ENCODE data around the gene CEP83.

CEP83 gene

GRCh38 chr12:94304566-94305061 lies 155.1 kb downstream of the CEP83 start:
- DNase-seq, result no peak

- no peak for DNase-seq
These were observed 155.7 kb downstream of the CEP83 start for GRCh38 chr12:94304012-94304411.

DNA sequence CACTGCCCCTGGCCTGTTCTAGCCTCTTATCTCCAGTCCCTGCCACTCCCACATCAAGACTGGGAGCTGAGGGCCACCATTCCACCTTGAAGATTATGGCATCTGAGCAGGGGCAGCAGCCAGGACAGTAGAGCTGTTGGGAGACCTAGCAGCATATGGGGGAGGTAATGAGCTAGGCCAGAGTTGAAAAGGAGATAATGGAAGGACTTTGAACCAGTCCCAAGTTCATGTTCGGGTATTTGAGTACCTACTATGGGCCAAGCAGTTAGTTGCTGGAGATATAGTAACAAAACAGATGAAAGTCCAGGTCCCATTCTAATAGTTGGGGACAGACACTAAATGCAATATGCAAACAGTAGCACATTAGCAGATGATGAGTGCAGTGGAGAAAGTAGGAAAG lies 159.8 kb downstream of the CEP83 start:
- no peak for DNase-seq

DNA sequence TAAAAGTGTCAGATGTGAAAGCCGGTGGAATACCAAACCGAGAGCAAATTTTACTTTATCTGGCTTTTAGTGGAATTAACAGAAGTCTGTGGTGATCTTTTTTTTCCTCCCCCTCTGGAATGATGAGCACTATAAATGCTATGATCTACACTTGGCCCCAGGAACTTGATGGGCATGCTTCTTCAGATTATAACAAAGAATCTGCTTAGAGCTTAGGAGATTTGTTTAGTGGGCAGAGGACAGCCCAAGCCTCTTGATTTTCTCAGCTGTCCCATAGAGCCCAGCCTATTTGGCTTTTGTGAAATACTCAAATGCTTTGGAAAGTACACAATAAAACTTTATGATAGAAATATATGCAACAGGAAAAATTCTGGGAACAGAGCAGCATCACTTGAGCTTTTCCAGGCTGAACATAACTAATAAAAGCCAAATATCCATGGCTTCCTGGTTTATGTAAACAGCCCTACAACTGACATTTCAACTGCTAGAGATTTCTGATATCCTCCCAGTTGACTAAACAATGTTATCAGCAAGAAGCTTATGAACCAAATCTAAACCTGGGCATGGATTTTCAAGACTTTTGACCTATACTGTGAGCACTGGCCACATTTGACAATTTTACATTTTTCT lies 161.7 kb downstream of the CEP83 start:
- DNase-seq, result no peak

GRCh38 chr12:94297096-94297699 lies 162.5 kb downstream of the CEP83 start:
- DNase-seq, result no peak

DNA sequence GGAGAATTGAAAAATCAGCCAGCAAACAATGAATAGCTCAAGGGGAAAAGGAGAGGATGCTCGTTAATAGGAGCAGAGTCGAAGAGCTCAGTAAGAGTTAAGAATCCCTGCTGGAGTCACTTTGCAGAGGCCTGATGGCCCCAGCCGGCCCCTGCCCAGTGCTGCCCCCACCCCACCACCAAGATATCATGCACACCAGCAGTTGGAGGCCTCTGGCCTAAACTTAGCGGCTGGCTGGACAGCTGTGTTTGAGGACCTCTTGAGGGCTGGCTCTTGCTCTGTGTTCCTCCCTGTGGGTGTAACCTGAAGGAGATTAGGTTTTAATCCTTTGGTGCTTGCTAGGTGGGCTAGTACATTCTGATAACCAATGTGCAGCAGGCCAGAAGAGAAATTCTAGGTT lies 169.3 kb downstream of the CEP83 start:
- DNase-seq, result peak; percentile 35

DNA sequence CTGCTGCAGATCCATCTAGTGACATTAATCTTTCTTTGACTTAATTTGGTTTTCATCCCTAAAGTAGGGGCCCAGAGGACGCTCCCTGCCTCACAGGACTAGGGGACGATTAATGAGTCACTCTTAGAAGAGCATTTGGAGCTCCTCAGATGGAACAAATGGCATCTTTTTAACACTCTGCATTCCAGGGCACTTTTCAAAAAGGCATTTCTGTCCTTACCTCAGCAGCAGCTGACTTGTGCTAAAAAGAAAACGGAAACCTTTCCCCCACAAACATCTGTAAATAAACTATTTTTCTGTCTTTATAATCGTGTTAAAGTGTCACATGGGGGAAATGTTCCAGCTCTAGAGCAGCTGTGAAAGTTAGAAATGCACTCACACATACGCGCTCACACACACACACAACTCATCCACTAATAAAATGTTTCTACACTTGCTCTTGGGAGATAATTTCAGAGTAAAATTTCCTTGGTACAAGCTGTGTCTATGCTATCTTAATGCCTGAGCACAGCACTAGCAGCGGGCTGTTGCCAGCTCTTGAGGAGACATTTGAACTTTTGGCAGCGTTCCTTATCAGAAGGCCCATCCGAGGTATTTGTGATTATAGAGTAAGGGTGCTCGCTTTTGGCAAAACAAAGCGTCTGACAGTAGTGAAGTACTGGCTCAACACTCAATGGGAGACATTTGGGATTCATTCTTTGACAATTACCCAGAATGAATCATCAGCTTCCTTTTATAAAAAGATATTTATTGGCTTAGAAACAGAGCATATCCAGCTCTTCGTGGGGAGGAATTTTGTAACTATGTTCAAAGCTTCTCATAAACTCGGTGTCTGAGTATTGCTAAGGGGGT lies 170.0 kb downstream of the CEP83 start:
- no peak for DNase-seq

GRCh38 chr12:94287245-94287628 lies 172.4 kb downstream of the CEP83 start:
- no peak for DNase-seq

DNA sequence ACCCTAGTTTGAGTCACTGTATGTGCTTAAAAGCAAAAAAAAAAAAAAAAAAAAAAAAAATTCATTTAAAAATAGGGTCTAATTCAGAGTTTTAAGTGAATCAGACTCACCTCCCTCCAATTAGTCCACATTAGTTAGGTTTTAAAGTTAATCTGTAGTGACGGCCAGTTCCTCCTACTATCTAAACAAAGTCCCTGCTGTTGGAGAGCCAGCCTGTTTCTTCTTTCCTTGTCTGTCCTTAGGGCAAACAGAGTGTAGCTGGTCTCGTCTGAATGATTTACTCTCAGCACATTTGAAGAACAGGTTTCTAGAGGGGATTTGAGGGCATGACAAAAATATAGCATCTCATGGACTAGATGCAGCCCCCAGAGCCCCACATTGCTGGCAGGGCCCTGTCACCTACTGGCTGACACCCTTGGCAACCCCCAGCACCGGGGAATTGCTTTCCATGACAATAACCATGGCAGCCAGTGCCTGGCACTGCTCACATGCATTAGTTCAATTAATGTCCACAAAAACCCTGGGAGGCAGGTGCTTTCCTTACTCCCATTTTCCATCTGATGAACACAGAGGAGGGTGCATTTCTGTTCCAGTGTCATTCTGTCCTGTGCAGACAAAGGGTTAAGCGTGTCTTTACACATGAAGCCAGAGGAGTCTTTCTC lies 173.0 kb downstream of the CEP83 start:
- DNase-seq, result no peak

DNA sequence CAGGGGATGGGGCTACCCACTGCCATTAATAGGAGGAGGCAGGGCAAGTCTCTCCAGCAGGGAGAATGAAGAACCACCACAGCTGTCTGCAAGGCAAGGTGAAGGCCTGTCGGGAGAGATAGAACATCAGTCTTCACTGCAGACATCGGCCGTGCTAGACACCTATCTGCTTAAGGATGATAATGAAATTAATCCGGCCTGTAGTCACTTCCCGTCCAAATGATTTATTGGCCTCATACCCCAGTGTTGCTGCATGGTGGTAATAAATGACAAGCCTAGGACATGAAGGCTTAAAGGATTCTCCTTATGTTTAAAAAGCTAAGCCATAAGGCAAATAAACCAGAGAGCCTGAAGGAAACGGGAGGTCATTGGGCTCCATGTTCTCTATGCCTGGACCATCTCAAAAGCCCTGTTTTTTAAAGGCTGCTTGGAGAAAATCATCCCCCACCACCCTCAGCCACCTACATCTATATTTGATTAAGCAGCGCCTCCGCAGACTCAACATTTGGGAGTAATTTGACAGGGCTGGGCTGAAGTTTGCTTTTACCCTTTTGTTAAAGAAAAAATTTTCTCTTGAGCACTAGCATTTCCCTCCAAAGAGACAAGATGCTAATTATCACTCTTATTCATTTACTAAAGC lies 173.6 kb downstream of the CEP83 start:
- no peak for DNase-seq

DNA sequence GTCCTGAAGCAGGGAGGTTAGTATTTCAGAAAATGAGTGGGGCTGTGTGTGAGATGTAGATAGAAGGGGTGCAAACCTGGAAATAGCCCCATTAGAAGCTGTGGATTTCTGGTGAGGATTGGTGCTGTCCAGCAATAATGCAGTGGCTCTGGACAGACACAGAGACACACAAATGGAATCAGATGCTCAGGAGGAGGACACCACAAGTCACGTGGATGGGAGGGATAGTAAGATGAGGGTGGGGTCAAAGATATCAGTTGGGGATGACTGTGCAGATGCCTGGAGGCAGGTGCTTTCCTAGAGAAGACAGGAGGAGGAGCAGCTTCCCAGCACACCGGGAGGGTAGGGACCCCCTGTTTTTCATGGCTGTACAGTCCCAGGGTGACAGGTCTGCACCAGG lies 174.8 kb downstream of the CEP83 start:
- DNase-seq, result no peak

DNA sequence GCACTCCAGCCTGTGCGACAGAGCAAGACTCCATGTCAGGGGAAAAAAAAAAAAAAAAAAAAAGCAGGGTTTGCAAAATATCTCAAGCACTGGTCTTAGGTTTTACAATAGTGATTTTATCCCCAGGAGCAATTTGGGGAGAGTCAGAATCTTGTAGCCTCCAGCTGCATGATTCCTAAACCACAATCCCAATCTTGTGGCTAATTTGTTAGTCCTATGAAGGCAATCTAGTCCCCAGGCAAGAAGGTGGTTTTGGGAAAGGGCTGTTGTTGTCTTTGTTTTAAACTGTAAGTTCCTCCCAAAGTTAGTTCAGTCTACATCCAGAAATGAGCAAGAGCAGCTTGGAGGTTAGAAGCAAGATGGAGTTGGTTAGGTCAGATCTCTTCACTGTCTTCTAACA lies 175.6 kb downstream of the CEP83 start:
- no peak for DNase-seq

DNA sequence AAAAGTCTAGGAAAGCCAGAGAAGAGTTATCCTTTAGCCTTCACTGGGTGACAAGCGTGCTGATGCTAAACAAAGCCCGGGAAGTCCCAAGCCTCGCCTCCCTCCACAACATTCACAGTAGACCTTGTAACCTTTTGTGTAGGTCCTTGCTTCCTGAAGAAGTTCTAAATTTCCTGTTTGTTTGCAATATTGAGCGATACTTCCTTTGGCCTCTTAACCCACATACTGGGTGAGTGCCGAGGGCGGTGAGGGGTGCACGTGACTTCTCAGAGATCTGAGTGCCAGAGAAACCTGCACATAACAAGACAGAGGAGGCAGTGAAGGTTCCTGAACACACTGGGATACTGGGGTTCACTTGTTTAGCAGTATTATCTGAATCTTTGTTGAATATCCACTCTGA lies 177.0 kb downstream of the CEP83 start:
- DNase-seq, result no peak

DNA sequence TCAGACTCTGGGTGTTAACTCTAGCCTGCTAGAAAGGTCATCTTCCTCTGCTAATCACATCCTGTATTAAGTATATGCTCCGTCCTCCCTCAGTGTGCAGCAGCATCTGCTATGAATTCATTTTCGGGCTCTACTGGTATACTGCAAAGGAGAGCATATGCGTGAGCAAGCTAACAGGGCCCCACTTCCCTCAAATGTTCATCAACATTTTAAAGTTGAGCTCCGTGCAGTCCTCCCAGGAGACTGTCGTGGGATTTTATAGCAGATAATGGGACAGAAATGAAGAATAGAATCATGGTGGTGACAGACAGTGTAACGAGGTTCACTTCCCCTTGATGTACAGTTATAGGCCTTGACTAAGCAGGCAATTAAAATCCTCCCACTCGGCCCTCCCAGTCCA lies 179.6 kb downstream of the CEP83 start:
- no peak for DNase-seq

DNA sequence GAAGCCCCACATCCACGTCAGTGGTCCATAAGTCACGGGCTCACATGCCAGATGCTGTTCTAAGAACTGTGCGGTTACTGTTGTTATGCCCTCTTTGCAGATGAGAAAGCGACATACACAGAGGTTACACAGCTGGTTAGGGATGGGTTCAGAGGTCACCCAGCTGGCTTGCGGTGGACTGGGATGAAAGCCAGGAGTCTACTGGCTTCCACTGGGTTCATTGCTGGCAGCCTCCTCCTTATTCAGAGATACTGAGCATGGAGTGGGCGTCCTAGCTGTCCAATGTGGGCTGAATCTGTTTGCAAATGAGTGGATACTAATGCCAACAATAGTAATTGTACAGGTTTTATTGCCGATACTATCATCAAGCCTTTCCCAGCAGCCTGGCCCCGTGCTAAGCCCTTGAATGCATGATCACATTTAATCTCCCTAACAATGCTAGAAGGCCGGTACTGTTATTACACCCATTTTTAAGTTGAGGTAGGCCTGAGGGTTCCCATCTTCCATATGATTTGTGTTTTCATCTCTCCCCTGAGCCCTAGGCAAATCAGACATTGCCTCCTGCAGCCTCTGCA lies 182.2 kb downstream of the CEP83 start:
- DNase-seq, result no peak

DNA sequence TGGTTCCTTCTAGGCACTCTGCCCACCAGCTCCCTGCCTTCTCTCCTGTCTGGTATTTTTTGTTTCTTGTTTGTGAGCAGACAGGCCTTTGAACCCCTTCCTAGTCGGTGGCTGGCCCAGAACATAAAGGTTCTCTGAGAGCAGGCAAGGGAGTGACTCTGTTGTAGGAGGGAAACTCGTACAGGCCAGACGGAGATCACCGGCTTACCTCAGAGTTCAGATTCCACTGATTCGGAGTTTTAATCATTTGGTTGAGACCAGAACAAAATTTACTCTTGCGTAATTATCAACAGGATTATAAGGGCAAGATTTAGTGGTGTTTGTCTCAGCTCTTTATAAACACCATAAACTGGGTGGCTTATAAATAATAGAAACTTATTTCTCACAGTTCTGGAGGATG lies 182.9 kb downstream of the CEP83 start:
- DNase-seq, result no peak

DNA sequence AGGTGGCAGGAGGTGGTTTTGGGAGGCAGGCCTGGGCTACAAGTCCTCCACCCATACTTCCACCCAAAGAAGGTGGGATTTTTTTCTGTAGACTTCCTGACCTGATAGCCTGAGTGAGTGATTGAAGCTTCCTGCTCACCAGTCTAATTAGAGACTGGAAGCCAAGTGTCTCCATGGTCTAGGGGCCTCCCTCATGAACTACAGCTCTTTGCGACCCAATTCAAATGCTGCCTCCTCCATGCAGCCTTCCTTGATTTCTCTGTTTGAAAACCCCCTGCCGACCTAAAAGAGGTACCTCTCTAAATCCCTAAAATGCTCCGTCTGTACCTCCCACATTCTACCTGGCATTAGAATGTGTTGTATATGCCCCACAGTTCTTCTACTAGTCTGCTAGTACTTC lies 186.4 kb downstream of the CEP83 start:
- DNase-seq, result no peak

DNA sequence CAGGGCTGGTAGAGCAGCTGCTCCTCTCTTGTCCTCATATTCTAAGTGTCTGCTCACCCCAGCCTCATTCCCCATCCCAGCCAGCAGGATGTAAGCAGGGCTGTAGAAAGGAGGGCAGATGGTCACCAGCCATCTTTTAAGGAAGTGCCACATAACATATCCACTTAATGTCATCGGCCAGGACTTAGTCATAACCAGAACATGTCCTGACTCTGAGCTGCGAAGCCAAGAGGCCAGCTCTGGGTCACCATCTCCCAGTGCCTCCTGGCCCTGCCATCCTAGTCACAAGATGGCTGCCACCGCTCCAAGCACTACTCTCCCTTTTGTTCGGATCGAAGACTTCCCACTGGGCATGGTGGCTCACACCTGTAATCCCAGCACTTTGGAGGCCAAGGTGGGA lies 187.4 kb downstream of the CEP83 start:
- DNase-seq, result no peak

DNA sequence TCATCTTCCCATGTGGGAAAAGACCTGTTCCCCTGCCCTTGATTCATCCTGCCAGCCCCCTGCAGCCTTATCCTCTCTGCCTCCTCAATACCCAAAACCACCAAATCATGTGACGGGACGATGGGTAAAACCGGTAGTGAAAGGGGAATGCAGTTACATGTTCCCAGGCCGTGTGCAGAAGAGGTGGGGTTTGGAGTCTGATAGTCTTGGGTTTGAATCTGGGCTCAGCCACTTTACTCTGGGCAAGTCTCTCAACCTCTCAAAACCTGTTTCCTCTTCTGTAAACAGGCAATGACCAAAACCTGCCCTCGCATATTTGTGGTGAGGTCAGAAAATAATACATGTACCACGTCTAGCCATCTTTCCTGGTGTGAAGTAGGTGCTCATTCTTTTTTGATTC lies 188.3 kb downstream of the CEP83 start:
- no peak for DNase-seq

- no peak for DNase-seq
These were observed 190.2 kb downstream of the CEP83 start for GRCh38 chr12:94269316-94269999.

DNA sequence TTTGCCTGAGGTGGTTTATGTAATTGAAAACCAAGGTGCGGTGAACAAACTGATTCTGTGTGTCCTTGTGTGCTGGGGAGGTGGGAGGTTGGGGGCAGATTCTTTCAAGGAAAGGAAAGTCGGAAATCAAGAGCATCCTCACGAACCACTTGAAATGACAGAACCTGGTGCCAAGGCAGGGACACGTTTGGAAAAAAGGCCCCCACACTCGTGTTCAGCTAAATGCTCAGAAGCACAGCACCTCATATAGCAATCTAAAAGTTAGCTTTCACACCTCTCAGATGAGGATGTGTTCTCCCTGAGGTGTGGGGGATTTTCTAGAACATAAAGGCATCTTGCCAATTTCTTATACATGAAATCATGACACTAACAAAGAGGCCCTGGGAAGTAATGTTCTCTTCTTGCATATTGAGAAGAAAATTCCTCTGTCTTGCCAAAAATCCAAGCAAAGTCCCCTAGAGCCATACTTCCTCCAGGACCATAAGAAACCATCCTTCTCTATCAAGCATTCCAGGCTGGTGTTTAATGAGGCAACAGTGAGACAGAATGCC lies 191.7 kb downstream of the CEP83 start:
- no peak for DNase-seq

- DNase-seq, result no peak
These were observed 192.2 kb downstream of the CEP83 start for GRCh38 chr12:94267537-94267872.
